HCT116 (cell line): ENCODE measurements around the gene NOD1. TPM values are rescaled to one million over a fixed set of nuclear protein-coding genes. Genes with fewer than 3 reads are reported as not detected.

ENCODE experiments used
- ATAC-seq: fragments of 200-7000 bp; cut with Tn5 transposase; 2 replicates; pipeline ENCODE4 v1.9.1; 2020; ENCODE audit warnings: mild to moderate bottlenecking, moderate library complexity
- BruUV-seq: library from RNA; stranded (reverse); fragments of 400-500 nt; replicated peaks from 2 replicates; lab custom pipeline; 2021; lab: Mats Ljungman, UMichigan
- CTCF ChIA-PET: fragments of 300-600 bp; sonication (Branson Sonifier 250); formaldehyde crosslinking; loops from one replicate; lab custom pipeline; 2021; ENCODE audit warnings: antibody characterized with exemption; lab: Charles Lee
- POLR2A ChIA-PET: fragments of 300-600, 350-600 bp; sonication (Branson Sonifier 250); formaldehyde crosslinking; loops from one replicate; lab custom pipeline; 2021; ENCODE audit warnings: antibody characterized with exemption; lab: Charles Lee
- RAD21 ChIA-PET, 2 experiments: fragments of 300-600 bp; sonication (Branson Sonifier 250); formaldehyde crosslinking; loops; one replicate each; lab custom pipeline; 2023; ENCODE audit warnings: low total read pairs in 2 of 2; ENCODE audit not compliant: uncharacterized antibody in 2 of 2, unreplicated experiment in 2 of 2, low non-redundant PET in 1 of 2; lab: Charles Lee
- DNase-seq: peaks from one replicate; pipeline ENCODE4 v3.0.0-alpha.2; 2010; ENCODE audit warnings: low read depth, low spot score
- H2AFZ ChIP-seq: fragments of 200-600 bp; shearing (Covaris generic), sonication (generic); 2 replicates; pipeline ENCODE4 v1.6.1; 2017; ENCODE audit warnings: low read depth, mixed run types, mixed read lengths, antibody characterized with exemption, low read length; ENCODE audit not compliant: poor library complexity, severe bottlenecking
- H3K27ac ChIP-seq: 2 replicates; pipeline ENCODE4 v1.5.1; 2012; ENCODE audit warnings: low read depth, low read length
- H3K27me3 ChIP-seq: fragments of 200-600 bp; sonication (generic); 2 replicates; pipeline ENCODE4 v1.6.1; 2016; ENCODE audit warnings: mixed run types, low read length, mixed read lengths; ENCODE audit not compliant: insufficient read depth
- H3K36me3 ChIP-seq, 2 experiments: fragments of 200-500 bp in 1 of 2; fragments of 200-600 bp in 1 of 2; sonication (Bioruptor generic) in 1 of 2; sonication (generic) in 1 of 2; 2 replicates each; pipeline versions ENCODE4 v1.5.1 to v1.6.1; 2014 to 2016; ENCODE audit warnings: low read length in 2 of 2, inconsistent platforms in 1 of 2, mixed read lengths in 1 of 2, mixed run types in 1 of 2; ENCODE audit not compliant: insufficient read depth in 2 of 2, control insufficient read depth in 1 of 2
- H3K4me1 ChIP-seq, 2 experiments: fragments of 200-600 bp in 1 of 2; sonication (generic) in 1 of 2; 2 replicates each; pipeline versions ENCODE4 v1.5.1 to v1.6.1; 2012 to 2017; ENCODE audit warnings: low read length in 2 of 2, inconsistent platforms in 1 of 2, mild to moderate bottlenecking in 1 of 2, mixed read lengths in 1 of 2, mixed run types in 1 of 2, moderate library complexity in 1 of 2; ENCODE audit not compliant: insufficient read depth in 2 of 2, control insufficient read depth in 1 of 2
- H3K4me2 ChIP-seq: fragments of 200-600 bp; sonication (generic); 2 replicates; pipeline ENCODE4 v1.6.1; 2017; ENCODE audit warnings: mixed run types, low read length, mixed read lengths
- H3K4me3 ChIP-seq, 2 experiments: fragments of 200-600 bp in 1 of 2; sonication (generic) in 1 of 2; replicated peaks in 1 of 2; 2 replicates each; pipeline ENCODE4 v1.5.1; 2011 to 2016; ENCODE audit warnings: low read length in 2 of 2, control low read depth in 1 of 2, low read depth in 1 of 2, mild to moderate bottlenecking in 1 of 2, mixed read lengths in 1 of 2, mixed run types in 1 of 2
- H3K79me2 ChIP-seq: fragments of 200-600 bp; sonication (generic); 2 replicates; pipeline ENCODE4 v1.6.1; 2017; ENCODE audit warnings: mild to moderate bottlenecking, mixed run types, low read length, moderate library complexity, mixed read lengths; ENCODE audit not compliant: insufficient read depth
- H3K9ac ChIP-seq: fragments of 200-600 bp; sonication (generic); 2 replicates; pipeline ENCODE4 v1.6.1; 2016; ENCODE audit warnings: low read length, mixed read lengths
- H3K9me2 ChIP-seq: fragments of 200-600 bp; sonication (generic), shearing (Covaris generic); 2 replicates; pipeline ENCODE4 v1.6.1; 2017; ENCODE audit warnings: mixed run types, mild to moderate bottlenecking, moderate library complexity; ENCODE audit not compliant: insufficient read depth
- H3K9me3 ChIP-seq, 2 experiments: fragments of 200-500 bp in 1 of 2; fragments of 200-600 bp in 1 of 2; sonication (Bioruptor generic) in 1 of 2; sonication (generic) in 1 of 2; 2 replicates each; pipeline ENCODE4 v1.6.1; 2014 to 2017; ENCODE audit warnings: low read length in 2 of 2, mixed read lengths in 2 of 2, inconsistent platforms in 1 of 2, low read depth in 1 of 2, mild to moderate bottlenecking in 1 of 2, mixed run types in 1 of 2, moderate library complexity in 1 of 2; ENCODE audit not compliant: control insufficient read depth in 1 of 2, insufficient read depth in 1 of 2
- H4K20me1 ChIP-seq: fragments of 200-600 bp; sonication (generic), shearing (Covaris generic); 2 replicates; pipeline ENCODE4 v1.6.1; 2017; ENCODE audit warnings: mixed run types, mild to moderate bottlenecking, moderate library complexity; ENCODE audit not compliant: insufficient read depth
- CBX3 ChIP-seq: IDR thresholded peaks from 2 replicates; pipeline ENCODE4 v1.6.1; 2012; ENCODE audit warnings: low read depth
- CEBPB ChIP-seq: IDR thresholded peaks from 2 replicates; pipeline ENCODE4 v1.6.1; 2012; ENCODE audit warnings: low read depth
- EGR1 ChIP-seq: IDR thresholded peaks from 2 replicates; pipeline ENCODE4 v1.6.1; 2012; ENCODE audit warnings: low read depth
- ELF1 ChIP-seq: IDR thresholded peaks from 2 replicates; pipeline ENCODE4 v1.6.1; 2012; ENCODE audit warnings: low read depth, borderline replicate concordance
- EZH2phosphoT487 ChIP-seq: fragments of 200-600 bp; IDR thresholded peaks from 2 replicates; pipeline ENCODE4 v1.6.1; 2018; ENCODE audit warnings: antibody characterized with exemption, borderline replicate concordance
- FOSL1 ChIP-seq: IDR thresholded peaks from 2 replicates; pipeline ENCODE4 v1.6.1; 2012; ENCODE audit warnings: low read depth
- POLR2AphosphoS5 ChIP-seq: IDR thresholded peaks from 2 replicates; pipeline ENCODE4 v1.6.1; 2011; ENCODE audit warnings: mild to moderate bottlenecking, low read depth, low read length, moderate library complexity
- YY1 ChIP-seq: IDR thresholded peaks from 2 replicates; pipeline ENCODE4 v1.6.1; 2011; ENCODE audit warnings: low read length, low read depth, moderate library complexity, mild to moderate bottlenecking; ENCODE audit not compliant: insufficient replicate concordance; ENCODE audit errors: extremely low read depth
- ZFX ChIP-seq: fragments of 450-650 bp; IDR thresholded peaks from 2 replicates; pipeline ENCODE4 v1.6.1; 2017
- ZNF274 ChIP-seq: fragments of 200-500 bp; sonication (Bioruptor generic); IDR thresholded peaks from 2 replicates; pipeline ENCODE4 v1.6.1; 2014; ENCODE audit warnings: mild to moderate bottlenecking, low read depth, low read length, inconsistent platforms
- intact Hi-C: fragments of 100-400 bp; cut with micrococcal nuclease; formaldehyde crosslinking; loops from 2 replicates; pipeline ENCODE4 v1.10.0; 2022
- total RNA-seq: library from RNA; stranded (reverse); gene quantifications from one replicate; pipeline ENCODE4 v1.2.1, GENCODE V29; 2021; ENCODE audit not compliant: unreplicated experiment
- TF ChIP-seq, protein P1 (sequence below): IDR thresholded peaks from 2 replicates; pipeline ENCODE4 v1.6.1; 2012; ENCODE audit warnings: low read depth
- TF ChIP-seq, protein P2 (sequence below), 3 experiments: fragments of 200-600 bp in 1 of 3; sonication (generic) in 1 of 3; IDR thresholded peaks in 2 of 3; conservative IDR thresholded peaks in 1 of 3; 2 replicates each; pipeline ENCODE4 v1.5.1; 2012 to 2017; ENCODE audit warnings: low read depth in 2 of 3, low read length in 2 of 3, antibody characterized with exemption in 1 of 3, borderline replicate concordance in 1 of 3, control low read depth in 1 of 3, mild to moderate bottlenecking in 1 of 3, mixed read lengths in 1 of 3, mixed run types in 1 of 3, moderate library complexity in 1 of 3; ENCODE audit not compliant: insufficient read depth in 1 of 3
- TF ChIP-seq, protein P3 (sequence below): IDR thresholded peaks from 2 replicates; pipeline ENCODE4 v1.6.1; 2011; ENCODE audit warnings: mild to moderate bottlenecking, low read length, moderate library complexity; ENCODE audit not compliant: insufficient replicate concordance; ENCODE audit errors: extremely low read depth

The NOD1 gene
- total RNA-seq, 1 experiment from 2014 or later, result 5.9 TPM

DNA sequence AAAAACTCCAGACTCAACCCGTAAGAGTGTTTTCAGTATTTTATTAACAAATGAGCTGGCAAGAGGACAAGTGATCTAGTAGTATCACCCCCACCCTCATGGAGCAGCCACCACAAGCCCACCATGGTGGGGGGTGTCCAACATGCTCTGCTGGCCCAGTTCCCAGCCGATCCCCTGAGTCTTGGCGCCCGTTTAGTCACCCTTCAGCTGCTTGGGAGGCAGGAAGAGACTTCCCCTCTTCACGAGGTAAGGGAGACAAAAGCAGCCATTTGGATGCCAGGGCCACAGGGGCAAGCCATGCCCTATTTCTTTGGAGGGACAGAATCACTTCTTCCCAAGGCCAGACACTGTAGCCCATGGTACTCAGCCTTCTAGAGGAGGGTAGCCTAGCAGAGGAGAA lies 54.1 kb downstream of the NOD1 start:
- ATAC-seq, result no peak
- no TSS peak for BruUV-seq
- Histone ChIP-seq H4K20me1 (no peaks in the 10 kb centered on the region), H3K27ac (no peak overlapping the region), H3K79me2 (no peaks in the 10 kb centered on the region), H3K4me3 (no peak overlapping the region), H2AFZ (no peak overlapping the region), H3K9me3 (no peaks in the 10 kb centered on the region), H3K4me2 (no peak overlapping the region), H3K9me2 (no peaks in the 10 kb centered on the region), H3K36me3 (no peaks in the 10 kb centered on the region), H3K27me3 (no peaks in the 10 kb centered on the region), H3K9ac (no peak overlapping the region), H3K4me1 (peaks cover 0 to 14% of the 10 kb centered on the region in 2 experiments; a peak in 2 of 4 replicates)
- no peak for TF ChIP-seq YY1
- TF ChIP-seq FOSL1, result no peak
- no peak for TF ChIP-seq ZFX
- TF ChIP-seq, protein P1, sequence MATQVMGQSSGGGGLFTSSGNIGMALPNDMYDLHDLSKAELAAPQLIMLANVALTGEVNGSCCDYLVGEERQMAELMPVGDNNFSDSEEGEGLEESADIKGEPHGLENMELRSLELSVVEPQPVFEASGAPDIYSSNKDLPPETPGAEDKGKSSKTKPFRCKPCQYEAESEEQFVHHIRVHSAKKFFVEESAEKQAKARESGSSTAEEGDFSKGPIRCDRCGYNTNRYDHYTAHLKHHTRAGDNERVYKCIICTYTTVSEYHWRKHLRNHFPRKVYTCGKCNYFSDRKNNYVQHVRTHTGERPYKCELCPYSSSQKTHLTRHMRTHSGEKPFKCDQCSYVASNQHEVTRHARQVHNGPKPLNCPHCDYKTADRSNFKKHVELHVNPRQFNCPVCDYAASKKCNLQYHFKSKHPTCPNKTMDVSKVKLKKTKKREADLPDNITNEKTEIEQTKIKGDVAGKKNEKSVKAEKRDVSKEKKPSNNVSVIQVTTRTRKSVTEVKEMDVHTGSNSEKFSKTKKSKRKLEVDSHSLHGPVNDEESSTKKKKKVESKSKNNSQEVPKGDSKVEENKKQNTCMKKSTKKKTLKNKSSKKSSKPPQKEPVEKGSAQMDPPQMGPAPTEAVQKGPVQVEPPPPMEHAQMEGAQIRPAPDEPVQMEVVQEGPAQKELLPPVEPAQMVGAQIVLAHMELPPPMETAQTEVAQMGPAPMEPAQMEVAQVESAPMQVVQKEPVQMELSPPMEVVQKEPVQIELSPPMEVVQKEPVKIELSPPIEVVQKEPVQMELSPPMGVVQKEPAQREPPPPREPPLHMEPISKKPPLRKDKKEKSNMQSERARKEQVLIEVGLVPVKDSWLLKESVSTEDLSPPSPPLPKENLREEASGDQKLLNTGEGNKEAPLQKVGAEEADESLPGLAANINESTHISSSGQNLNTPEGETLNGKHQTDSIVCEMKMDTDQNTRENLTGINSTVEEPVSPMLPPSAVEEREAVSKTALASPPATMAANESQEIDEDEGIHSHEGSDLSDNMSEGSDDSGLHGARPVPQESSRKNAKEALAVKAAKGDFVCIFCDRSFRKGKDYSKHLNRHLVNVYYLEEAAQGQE, result no peak
- no peak for TF ChIP-seq POLR2AphosphoS5
- TF ChIP-seq ELF1, result no peak
- TF ChIP-seq ZNF274, result no peak
- no peak for TF ChIP-seq CEBPB
- TF ChIP-seq, protein P2, sequence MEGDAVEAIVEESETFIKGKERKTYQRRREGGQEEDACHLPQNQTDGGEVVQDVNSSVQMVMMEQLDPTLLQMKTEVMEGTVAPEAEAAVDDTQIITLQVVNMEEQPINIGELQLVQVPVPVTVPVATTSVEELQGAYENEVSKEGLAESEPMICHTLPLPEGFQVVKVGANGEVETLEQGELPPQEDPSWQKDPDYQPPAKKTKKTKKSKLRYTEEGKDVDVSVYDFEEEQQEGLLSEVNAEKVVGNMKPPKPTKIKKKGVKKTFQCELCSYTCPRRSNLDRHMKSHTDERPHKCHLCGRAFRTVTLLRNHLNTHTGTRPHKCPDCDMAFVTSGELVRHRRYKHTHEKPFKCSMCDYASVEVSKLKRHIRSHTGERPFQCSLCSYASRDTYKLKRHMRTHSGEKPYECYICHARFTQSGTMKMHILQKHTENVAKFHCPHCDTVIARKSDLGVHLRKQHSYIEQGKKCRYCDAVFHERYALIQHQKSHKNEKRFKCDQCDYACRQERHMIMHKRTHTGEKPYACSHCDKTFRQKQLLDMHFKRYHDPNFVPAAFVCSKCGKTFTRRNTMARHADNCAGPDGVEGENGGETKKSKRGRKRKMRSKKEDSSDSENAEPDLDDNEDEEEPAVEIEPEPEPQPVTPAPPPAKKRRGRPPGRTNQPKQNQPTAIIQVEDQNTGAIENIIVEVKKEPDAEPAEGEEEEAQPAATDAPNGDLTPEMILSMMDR (IDR thresholded peaks at IDR 0.05 in 2 of 3, conservative IDR thresholded peaks at IDR 0.05 in 1 of 3; ENCODE audit: borderline replicate concordance in 1 of 3, insufficient read depth in 1 of 3, low read depth in 2 of 3, low read length in 2 of 3), result no peak
- no peak for TF ChIP-seq EZH2phosphoT487
- TF ChIP-seq, protein P3, sequence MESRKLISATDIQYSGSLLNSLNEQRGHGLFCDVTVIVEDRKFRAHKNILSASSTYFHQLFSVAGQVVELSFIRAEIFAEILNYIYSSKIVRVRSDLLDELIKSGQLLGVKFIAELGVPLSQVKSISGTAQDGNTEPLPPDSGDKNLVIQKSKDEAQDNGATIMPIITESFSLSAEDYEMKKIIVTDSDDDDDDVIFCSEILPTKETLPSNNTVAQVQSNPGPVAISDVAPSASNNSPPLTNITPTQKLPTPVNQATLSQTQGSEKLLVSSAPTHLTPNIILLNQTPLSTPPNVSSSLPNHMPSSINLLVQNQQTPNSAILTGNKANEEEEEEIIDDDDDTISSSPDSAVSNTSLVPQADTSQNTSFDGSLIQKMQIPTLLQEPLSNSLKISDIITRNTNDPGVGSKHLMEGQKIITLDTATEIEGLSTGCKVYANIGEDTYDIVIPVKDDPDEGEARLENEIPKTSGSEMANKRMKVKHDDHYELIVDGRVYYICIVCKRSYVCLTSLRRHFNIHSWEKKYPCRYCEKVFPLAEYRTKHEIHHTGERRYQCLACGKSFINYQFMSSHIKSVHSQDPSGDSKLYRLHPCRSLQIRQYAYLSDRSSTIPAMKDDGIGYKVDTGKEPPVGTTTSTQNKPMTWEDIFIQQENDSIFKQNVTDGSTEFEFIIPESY, result no peak
- no peak for TF ChIP-seq EGR1
- no peak for TF ChIP-seq CBX3
- POLR2A ChIA-PET, result no interaction called here
- intact Hi-C loops, result loop anchor here (5.0 kb wide), 1 partner anchor 138 kb away; no protein-coding TSS in a partner anchor
- DNase-seq, result no peak
- RAD21 ChIA-PET, result no interaction called here
- CTCF ChIA-PET, result no interaction called here
